Putamen (tissue), 1 donor: Measurements from ENCODE around the gene ANG.
A peak's percentile ranks its signal among the peaks of the same experiment; 100 is the strongest.
"Not testable (repeated sequence)": the region's sequence is repeated elsewhere in the genome, so short reads cannot be mapped to it uniquely, and the experiment has no call there.

Experiments
- DNase-seq: peaks from one replicate; pipeline ENCODE4 v3.0.0-alpha.2; 2016; ENCODE audit warnings: low spot score

ANG gene

DNA sequence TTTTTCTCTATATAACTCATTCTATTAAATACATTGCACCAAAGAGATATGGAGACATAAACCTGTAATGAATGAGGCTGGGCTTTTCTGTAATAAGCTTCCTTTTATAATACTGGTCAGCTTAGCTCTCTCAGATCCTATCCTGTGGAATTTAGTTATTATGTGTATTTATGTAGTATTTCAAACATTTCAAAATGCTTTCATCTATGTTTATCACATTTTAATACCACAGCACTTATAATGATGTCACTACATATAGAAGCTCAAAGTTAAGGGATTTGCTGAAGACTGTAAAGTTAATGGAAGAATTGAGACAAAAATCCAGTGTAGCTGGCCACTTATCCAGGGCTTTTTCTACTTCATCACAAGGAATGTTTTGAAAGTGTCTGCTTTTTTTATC lies 11.4 kb downstream of the ANG start:
- DNase-seq: no peak

DNA sequence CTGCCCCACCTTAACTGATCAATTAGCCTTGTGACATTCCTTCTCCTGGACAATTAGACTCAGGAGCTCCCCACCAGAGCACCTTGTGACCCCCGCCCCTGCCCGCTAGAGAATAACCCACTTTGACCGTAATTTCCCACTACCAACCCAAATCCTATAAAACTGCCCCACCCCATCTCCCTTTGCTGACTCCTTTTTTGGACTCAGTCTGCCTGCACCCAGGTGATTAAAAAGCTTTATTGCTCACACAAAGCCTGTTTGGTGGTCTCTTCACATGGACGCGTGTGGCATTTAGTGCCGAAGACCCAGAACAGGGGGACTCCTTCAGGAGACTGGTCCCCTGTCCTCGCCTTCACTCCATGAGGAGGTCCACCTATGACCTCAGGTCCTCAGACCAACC lies 12.4 kb downstream of the ANG start:
- not testable (repeated sequence) for DNase-seq

DNA sequence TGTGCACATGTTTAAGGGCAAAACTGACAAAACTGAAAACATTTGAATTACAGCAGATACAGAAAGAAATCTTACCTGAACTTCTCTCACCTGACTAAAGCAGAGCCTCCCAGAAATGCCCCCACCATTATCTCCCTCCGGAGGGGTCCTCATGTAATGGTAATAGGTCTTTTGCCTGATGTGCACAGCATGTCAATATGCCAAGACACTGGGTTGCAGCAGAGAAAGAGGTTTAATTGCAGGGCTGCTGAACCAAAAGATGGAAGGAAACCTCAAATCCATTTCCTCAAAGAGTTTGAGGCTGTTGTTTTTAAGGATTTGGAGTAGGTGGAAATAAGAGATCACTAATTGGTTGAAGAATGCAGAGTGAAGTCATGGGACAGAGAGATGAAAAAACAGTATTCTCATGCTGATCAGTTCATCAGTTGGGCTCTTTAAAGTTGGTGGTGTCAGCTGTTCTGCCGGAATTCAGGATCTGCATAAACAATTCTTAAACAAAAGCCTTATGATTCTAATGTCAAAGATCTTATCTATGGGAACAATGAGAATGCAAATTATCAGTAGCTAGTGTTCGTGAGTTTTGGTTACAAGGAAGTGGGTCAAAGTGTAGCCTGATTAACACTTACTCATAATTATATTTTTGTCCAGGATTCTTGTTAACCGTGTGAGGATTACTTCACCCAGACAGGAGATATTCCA lies 18.2 kb downstream of the ANG start:
- DNase-seq: no peak

DNA sequence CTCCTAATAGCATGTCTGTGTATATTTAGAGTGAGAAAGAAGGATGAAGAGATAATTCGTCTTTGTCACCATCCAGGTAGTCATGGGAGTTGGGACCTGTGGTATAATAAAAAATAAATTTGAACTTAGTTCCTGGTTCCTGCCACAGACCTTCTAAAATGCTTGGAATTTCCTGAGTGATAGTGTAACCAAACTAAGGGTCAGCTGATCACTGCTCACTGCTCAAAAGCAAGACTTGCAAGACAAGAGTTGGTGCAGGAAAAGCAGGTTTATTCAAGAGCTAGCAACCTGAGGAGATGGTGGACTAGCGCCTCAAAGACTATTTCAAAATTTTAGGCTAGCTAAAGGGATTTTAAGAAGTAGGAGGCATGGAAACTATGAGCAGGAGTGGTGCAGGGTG lies 19.1 kb downstream of the ANG start:
- DNase-seq: no peak

DNA sequence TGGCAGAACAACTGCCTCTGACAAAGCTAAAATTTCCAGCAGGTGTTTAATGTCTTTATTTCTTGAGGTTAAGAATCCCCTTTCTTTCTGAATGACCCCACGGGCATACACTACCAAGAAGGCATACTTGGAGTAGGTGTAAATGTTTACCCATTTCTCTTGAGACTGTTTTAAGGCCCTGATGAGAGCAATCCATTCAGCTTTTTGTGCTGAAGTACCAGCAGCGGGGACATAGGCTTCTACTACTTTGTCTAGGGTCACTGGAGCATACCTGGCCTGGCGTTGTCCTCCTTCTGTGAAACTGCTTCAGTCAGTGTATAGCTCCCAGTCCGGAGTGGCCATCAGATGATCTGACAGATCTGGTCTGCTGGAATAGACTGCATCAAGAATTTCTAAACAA lies 22.7 kb downstream of the ANG start:
- no peak for DNase-seq

DNA sequence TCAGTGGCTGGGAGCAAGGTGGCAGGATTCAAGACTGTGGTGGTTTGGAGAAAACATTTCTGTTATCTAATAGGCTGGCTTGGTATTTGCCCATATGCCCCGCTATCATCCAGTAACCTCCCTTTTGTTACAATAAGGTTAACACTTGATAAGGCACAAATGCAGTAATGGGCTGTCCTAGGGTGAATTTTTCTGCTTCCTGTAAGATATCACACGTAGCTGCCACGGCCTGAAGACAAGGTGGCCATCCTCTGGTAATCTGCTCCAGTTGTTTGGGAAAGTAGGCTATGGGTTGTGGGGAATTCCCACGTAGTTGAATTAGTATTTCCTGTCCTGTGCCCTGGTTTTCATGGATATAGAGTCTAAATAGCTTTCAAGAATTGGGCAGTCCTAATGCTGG lies 23.1 kb downstream of the ANG start:
- DNase-seq: no peak

DNA sequence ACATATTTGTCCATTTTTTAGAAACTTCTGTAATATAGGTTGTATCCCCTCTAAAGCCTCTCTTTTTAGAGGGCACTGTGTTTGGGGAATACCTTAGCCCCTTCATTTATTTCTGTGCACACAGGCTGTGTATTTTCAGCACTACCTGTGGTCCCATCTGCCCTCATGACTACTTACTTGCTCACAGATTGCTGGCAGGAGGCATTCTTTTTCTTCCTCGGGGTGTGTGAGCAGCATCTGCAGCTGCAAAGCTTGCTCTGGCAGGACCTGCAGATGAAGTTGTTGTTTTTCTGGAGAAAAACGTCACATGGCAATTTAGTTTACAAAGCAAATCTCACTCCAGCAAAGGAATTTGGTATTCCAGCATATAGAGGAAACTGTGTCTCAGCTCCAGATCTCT lies 24.3 kb downstream of the ANG start:
- DNase-seq: no peak

DNA sequence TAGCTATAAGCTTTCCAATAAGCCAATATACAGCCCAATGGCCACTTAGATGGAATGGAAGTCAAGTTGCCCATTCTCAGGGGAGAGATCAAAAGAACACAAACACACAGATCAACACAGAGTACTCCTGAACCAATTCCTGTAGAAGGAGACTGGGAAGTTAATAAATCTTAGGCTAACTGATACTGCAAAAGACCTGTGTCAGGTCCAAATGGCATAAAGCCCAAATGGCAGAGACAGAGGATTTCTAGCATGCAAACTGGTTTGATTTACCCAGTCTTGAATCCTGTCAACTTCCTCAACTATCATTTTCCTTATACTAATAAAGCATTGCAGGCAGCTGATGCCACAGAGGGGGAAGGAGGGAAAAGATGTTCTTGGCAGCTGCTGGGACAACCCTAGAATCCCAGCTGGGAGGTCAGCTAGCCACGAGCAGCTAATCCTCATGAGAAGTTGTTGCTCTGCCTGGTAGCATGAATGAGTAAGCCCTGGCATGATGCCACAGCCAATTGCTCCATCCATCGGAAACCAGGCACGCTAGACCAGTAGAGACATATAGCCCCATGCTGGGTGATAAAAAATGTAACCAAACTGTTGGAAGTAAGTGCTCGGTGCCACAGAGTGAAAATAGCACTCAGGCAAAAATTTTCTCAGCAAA lies 26.2 kb downstream of the ANG start:
- DNase-seq: peak; percentile 41

DNA sequence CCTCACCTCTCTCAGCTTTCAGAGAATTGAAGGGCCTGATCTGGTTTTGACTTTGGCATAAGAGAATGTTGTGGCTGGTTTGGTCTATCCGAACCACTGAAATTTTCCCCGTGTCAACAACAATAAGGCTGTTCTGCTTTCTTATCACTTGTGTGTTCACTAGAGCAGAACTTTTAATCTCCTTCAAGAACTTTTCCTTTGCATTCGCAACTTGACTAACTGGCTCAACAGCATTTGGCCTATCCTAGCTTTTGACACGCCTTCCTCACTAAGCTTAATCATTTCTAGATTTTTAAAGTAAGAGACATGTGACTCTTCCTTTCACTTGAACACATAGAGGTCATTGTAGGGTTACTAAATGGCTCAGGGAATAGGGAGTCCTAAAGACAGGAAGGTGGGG lies 31.2 kb downstream of the ANG start:
- no peak for DNase-seq

DNA sequence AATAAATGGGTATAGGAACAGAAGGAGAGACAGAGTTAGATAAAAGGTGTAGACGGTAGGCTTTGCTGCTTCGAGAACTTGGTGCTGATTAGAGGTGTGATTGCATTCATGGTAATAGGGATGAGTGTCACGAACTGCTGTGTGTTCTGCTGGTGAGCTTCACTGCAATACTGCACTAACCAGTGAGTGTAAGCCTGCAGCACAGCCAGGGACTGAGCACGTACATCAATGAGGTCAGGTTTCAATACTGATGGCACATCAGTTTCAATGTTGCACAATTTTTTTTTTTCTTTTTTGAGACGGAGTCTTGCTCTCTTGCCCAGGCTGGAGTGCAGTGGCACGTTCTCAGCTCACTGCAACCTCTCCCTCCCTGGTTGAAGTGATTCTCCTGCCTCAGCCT lies 32.2 kb downstream of the ANG start:
- no peak for DNase-seq

DNA sequence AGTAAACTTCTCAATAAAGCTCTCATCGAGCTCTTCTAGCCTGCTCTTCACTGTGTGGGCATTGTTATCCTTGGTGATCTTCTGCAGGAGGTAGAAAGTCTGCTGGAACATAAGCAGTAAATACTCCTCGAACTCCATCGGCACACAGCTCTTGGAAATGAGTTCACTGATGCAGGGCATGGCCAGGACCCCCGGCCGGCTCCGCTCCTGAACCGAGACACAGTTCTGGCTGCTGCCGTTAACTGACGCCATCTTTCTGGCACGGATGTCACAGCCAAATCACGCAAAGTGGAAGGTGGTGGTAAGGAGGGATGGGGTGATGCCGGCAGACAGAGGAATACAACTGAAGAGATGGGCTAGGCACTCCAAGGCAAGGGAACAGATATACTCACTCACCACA lies 33.5 kb downstream of the ANG start:
- no peak for DNase-seq

DNA sequence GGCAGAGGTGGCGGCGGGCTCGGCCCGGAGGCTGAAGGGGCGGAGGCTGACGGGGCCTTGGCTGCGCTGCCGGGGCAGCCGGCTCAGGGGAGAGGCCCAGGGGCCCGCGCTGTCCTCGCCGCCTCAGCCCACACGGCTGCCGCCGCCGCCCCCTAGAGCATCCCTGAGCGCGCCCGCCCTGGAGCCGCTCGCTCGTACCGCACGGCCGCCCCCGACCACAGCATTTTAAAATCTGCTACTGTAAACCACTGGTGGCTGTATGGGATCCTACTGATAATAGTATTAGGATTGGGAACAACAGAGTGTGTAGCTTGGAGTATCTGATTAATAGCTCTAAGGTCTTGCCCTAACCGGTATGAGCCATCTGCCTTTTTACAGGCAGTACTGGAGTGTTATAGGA lies 34.9 kb downstream of the ANG start:
- no peak for DNase-seq

DNA sequence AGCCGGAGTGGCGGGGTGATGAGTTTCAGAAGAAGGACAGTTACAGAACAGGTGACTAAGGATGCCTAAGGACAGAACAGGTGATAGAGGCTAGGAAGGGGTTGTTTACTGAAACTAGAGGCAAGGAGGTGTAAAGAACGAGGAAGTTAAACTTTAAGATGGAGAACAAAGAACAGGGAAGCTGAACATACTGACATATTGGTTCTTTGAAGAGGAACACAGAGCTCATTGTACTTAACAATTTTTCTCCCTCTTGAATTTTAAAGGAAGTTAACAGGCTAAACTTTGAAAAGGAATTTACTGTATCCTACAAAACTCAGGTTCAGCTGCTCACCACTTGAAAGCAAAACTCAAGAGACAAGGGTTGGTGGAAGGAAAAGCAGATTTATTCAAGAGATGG lies 37.6 kb downstream of the ANG start:
- not testable (repeated sequence) for DNase-seq

DNA sequence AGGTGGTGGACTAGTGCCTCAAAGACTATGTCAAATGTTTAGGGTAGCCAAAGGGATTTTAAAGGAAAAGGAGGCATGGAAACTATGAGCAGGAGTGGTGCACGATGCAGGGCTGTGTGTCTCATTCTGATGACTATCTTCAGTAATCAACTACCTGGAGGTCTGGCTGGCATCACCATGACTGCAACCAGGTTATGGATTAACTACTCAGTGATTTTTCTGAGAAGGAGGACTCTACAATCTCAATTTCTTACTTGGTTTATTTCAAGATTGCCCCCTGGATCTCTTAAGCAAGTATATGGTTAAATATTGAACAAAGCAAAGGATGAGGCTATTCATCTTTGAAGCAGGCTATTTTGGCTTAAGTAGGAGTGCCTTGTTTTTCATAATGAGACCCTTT lies 38.0 kb downstream of the ANG start:
- DNase-seq: no peak

DNA sequence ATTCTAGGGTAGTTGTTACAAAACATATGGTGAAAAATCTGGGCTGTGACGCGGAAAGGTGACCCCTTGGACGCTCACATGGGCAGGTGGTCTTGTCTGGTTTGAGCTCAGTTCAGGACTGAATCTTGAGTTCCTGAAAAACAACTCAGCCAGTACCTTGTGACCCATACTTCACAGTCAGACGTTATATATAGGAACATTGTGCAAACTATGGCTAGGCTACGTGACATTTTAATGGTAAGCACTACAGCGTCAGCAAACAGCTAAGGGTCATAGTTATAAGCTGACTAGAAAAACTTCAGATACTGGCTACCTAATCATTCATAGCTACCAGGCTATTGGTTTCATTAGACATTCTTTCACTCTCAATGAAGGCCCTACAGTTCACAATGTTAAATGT lies 42.3 kb downstream of the ANG start:
- DNase-seq: no peak

DNA sequence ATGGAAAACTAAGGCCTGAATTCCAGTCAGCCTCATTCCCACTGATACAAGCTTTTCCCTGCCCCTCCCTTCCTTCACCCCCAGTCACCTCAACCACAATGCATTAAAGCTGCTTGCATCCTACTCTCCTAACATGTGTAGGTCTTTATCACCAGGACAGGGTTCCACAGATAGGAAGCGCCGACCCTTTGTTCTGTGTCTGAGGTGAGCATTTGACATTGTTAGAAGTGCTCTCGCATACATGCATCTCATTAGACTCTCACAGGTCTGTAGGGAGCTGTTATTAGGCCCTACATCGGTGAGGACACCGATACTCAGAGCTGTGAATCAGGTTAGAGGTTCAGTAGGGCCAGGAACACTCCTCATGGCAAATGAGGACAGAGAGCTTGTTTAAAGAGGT lies 43.9 kb downstream of the ANG start:
- no peak for DNase-seq

DNA sequence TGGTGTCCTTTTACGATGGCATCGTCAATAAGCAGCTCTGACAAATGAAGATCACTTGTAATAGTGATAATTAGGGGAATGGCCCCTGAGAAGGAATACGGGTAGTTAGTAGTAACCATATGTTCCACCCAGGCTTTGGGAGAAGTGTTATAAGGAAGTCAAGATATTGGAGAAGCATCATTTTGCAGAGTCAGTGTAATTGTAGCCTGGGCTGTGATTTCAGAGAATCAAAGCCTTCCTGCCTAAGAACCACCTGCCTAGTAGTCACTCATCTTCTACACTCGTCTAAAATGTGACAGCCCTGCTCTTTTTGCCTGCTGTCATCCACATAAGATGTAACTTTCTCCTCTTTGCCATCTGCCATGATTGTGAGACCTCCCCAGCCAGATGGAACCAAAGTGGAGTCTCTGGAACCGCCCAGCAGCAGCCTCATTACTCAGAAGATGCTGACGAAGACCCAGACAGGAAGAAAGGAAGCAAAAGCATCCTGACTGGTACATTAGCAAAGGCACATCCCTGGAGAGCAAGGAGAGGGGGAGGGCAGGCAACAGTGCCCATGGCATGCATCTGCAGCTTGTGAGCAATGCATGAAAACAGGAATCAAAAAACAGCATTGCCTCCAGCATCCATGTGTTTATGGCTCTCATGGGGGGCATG lies 44.5 kb downstream of the ANG start:
- no peak for DNase-seq

DNA sequence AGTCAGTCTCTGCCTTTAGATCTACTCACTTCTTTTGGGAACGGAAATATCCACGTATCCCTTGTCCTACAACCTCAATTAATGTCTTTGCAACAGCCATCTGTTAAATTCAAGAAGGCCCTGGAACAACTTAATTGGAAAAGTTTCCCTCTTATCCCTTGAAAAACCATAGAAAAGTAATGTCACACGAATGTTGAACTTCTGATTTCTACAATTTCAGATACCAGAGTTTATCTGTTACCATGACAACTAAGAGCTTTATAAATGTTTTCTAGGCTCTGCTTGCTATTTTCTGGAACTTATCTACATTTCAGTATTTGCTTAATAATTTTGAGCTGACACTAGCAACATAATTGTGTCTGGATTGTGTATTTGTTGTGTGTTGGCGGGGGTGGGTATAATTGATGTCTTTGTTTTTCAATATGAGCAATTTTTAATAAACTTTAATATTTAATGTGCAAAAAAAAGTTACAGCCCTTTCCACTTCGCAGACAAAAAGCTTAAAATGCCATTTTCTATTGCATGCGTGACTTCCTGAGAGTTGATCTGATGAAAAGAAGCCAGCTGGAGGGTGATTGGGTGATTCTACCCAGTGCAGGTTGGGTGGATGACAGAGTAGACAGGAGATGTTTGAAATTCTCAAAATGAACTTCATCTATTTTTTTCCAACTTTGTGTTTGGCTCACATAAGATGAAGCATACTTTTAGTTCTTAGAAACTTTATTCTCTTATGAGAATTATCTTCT lies 45.3 kb downstream of the ANG start:
- DNase-seq: no peak

DNA sequence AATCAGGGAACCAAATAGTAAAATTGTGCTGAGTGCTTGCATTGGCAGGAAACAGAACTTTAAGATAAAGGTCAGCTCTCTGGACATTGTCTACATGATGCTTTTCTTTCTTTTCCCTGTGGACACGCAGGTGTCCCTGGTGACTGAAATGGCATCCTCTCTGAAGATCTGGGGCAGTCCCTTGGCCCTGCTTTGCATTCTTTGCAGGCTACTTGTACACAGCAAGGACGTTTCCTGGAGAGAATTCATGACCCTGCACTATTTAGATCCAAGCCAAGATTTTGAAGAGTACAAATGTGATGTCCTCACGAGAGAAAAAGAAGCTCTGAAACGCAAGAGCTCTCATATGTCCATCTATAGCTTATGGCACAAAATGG lies 45.9 kb downstream of the ANG start:
- DNase-seq: no peak

DNA sequence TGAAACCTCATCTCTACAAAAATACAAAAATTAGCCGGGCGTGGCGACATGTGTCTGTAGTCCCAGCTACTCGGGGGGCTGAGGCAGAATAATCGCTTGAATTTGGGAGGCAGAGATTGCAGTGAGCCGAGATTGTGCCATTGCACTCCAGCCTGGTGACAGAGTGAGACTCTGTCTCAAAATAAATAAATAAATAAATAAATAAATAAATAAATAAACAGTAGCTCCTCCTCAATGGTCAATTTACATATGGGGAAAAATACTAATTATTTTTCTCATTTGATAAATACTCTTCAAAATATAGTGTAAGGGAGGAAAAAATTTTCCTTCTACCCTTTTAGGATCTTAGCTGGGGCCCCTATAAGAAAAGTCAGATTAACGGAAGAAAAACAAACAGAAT lies 49.7 kb downstream of the ANG start:
- DNase-seq: not testable (repeated sequence)

DNA sequence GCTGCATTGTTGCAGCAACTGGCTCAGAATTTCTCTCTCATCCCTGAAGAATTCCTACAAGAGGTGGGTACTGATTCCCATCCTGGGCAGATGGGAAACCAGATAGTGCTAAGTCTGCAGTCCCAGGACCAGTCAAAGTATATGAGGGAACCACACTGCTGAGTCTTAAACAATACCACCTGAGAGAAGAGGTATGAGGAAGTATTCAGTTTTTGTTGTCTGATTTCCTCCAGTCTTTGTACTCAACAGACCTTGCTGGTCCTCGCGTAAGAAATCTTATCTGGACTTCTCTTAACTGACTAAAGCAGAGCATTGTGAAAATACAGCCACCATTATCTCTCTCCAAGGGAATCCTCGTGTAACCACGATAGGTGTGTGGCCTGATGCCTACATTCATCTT lies 53.6 kb downstream of the ANG start:
- DNase-seq: no peak

DNA sequence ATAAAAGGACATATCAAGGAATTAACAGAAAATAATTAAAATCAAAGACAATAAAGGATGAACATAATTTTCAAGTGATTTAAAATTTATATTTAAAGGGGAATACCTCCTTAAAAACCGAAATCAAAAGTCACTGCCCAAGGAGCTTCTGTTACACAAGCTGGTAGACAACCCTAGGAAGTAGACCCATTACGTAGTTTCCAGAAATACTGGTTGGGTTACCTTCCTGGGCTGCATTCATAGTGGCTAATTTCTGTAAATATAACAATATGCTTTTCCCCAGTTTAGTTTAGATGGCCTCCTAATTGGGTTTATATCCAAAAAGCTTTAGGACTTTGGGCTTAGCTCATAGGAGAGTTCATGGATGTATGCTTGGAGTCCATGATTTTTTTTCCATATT lies 55.0 kb downstream of the ANG start:
- DNase-seq: no peak
